ENCODE measurements around the gene BMP6.

DNA sequence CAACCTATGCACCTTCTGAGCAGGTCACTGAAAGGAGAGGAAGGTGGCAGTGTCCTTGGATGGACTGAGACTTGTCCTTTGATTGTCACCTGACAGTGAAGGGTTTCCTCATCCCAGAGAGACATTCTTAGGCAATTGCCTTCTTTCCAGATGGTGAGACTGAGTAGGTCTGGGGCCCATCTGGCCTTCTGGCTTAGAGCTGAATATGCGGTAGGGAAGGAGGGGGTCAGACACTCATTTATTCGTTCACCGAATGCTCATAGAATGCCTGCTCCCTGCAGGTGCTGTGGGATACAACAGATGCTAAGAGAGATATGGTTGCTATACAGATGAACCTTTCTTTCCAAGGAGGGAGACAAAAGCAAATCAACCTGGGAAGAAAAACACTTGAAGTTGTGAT is 76.8 kb downstream of the BMP6 start:
- TF ChIP-seq, protein P1, sequence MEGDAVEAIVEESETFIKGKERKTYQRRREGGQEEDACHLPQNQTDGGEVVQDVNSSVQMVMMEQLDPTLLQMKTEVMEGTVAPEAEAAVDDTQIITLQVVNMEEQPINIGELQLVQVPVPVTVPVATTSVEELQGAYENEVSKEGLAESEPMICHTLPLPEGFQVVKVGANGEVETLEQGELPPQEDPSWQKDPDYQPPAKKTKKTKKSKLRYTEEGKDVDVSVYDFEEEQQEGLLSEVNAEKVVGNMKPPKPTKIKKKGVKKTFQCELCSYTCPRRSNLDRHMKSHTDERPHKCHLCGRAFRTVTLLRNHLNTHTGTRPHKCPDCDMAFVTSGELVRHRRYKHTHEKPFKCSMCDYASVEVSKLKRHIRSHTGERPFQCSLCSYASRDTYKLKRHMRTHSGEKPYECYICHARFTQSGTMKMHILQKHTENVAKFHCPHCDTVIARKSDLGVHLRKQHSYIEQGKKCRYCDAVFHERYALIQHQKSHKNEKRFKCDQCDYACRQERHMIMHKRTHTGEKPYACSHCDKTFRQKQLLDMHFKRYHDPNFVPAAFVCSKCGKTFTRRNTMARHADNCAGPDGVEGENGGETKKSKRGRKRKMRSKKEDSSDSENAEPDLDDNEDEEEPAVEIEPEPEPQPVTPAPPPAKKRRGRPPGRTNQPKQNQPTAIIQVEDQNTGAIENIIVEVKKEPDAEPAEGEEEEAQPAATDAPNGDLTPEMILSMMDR (IDR thresholded peaks at IDR 0.05; ENCODE audit: poor library complexity, severe bottlenecking), result no peak
- TF ChIP-seq SMC3 (conservative IDR thresholded peaks at IDR 0.05; ENCODE audit: poor library complexity) (no peak), EP300 (conservative IDR thresholded peaks at IDR 0.05; ENCODE audit: poor library complexity, severe bottlenecking) (no peak), POLR2AphosphoS5 (IDR thresholded peaks at IDR 0.05) (no peak), RAD21 (conservative IDR thresholded peaks at IDR 0.05) (no peak), TAF1 (IDR thresholded peaks at IDR 0.05; ENCODE audit: low read depth) (no peak), EZH2 (IDR thresholded peaks at IDR 0.05; ENCODE audit: borderline replicate concordance, insufficient read depth, low read length, poor library complexity, severe bottlenecking) (no peak), MXI1 (conservative IDR thresholded peaks at IDR 0.05; ENCODE audit: poor library complexity, severe bottlenecking) (no peak)
- TF ChIP-seq, protein P2, sequence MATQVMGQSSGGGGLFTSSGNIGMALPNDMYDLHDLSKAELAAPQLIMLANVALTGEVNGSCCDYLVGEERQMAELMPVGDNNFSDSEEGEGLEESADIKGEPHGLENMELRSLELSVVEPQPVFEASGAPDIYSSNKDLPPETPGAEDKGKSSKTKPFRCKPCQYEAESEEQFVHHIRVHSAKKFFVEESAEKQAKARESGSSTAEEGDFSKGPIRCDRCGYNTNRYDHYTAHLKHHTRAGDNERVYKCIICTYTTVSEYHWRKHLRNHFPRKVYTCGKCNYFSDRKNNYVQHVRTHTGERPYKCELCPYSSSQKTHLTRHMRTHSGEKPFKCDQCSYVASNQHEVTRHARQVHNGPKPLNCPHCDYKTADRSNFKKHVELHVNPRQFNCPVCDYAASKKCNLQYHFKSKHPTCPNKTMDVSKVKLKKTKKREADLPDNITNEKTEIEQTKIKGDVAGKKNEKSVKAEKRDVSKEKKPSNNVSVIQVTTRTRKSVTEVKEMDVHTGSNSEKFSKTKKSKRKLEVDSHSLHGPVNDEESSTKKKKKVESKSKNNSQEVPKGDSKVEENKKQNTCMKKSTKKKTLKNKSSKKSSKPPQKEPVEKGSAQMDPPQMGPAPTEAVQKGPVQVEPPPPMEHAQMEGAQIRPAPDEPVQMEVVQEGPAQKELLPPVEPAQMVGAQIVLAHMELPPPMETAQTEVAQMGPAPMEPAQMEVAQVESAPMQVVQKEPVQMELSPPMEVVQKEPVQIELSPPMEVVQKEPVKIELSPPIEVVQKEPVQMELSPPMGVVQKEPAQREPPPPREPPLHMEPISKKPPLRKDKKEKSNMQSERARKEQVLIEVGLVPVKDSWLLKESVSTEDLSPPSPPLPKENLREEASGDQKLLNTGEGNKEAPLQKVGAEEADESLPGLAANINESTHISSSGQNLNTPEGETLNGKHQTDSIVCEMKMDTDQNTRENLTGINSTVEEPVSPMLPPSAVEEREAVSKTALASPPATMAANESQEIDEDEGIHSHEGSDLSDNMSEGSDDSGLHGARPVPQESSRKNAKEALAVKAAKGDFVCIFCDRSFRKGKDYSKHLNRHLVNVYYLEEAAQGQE (IDR thresholded peaks at IDR 0.05; ENCODE audit: borderline replicate concordance), result no peak

Measured in neural cell (in vitro differentiated cells).